Measurements from ENCODE around the gene SLC37A2. TPM values are rescaled to one million over a fixed set of nuclear protein-coding genes. Genes with fewer than 3 reads are reported as not detected.

SLC37A2 gene
- total RNA-seq, 1 experiment from 2014 or later = 0.23 TPM

- no TSS peak for BruUV-seq (replicated peaks)
- intact Hi-C loops (cut with micrococcal nuclease; ENCODE audit: unreplicated experiment) = no loop called here
- DNase-seq (ENCODE audit: low read depth, low spot score) = no peak
- H3K4me1 ChIP-seq (ENCODE audit: control insufficient read depth, insufficient read depth, low read length) = no peaks in the 10 kb centered on the region
- no peak for ATAC-seq
- in situ Hi-C loops (cut with HindIII; ENCODE audit: low pct_unique_long_range_greater_than_20kb, low sequenced_read_pairs) = no loop called here
- peaks cover 27% of the 10 kb centered on the region for H3K27me3 ChIP-seq (ENCODE audit: control insufficient read depth, insufficient read depth, low read length)
- no peak for TF ChIP-seq CTCF (IDR thresholded peaks at IDR 0.05)
- no peak for TF ChIP-seq SIN3A (IDR thresholded peaks at IDR 0.05; ENCODE audit: borderline replicate concordance, insufficient read depth, low read depth, low read length)
- TF ChIP-seq TCF7L2 (IDR thresholded peaks at IDR 0.05; ENCODE audit: low read depth, low read length) = no peak
- TF ChIP-seq, protein P1, sequence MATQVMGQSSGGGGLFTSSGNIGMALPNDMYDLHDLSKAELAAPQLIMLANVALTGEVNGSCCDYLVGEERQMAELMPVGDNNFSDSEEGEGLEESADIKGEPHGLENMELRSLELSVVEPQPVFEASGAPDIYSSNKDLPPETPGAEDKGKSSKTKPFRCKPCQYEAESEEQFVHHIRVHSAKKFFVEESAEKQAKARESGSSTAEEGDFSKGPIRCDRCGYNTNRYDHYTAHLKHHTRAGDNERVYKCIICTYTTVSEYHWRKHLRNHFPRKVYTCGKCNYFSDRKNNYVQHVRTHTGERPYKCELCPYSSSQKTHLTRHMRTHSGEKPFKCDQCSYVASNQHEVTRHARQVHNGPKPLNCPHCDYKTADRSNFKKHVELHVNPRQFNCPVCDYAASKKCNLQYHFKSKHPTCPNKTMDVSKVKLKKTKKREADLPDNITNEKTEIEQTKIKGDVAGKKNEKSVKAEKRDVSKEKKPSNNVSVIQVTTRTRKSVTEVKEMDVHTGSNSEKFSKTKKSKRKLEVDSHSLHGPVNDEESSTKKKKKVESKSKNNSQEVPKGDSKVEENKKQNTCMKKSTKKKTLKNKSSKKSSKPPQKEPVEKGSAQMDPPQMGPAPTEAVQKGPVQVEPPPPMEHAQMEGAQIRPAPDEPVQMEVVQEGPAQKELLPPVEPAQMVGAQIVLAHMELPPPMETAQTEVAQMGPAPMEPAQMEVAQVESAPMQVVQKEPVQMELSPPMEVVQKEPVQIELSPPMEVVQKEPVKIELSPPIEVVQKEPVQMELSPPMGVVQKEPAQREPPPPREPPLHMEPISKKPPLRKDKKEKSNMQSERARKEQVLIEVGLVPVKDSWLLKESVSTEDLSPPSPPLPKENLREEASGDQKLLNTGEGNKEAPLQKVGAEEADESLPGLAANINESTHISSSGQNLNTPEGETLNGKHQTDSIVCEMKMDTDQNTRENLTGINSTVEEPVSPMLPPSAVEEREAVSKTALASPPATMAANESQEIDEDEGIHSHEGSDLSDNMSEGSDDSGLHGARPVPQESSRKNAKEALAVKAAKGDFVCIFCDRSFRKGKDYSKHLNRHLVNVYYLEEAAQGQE (IDR thresholded peaks at IDR 0.05; ENCODE audit: insufficient read depth in 1 of 2, low read depth in 2 of 2, low read length in 1 of 2) = no peak
- TF ChIP-seq POLR2AphosphoS5 (IDR thresholded peaks at IDR 0.05; ENCODE audit: low read depth, low read length) = no peak
- CTCF ChIA-PET = no interaction called here
- POLR2A ChIA-PET = no interaction called here
- H3K27ac ChIP-seq (ENCODE audit: low read length) = no peak overlapping the region
- no peaks in the 10 kb centered on the region for H3K36me3 ChIP-seq (ENCODE audit: control insufficient read depth, insufficient read depth, low read length)
- H3K4me3 ChIP-seq (ENCODE audit: low read depth in 2 of 2, low read length in 2 of 2) = no peak overlapping the region
- H3K9me3 ChIP-seq (ENCODE audit: control insufficient read depth, insufficient read depth, low read depth, low read length) = no peaks in the 10 kb centered on the region
These were observed 66.3 kb downstream of the SLC37A2 start for GRCh38 chr11:125129316-125129993.

- Histone ChIP-seq H3K9me3 (ENCODE audit: control insufficient read depth, insufficient read depth, low read depth, low read length) (no peaks in the 10 kb centered on the region), H3K4me3 (ENCODE audit: low read depth in 2 of 2, low read length in 2 of 2) (no peak overlapping the region), H3K27me3 (ENCODE audit: control insufficient read depth, insufficient read depth, low read length) (peaks cover 39% of the 10 kb centered on the region), H3K36me3 (ENCODE audit: control insufficient read depth, insufficient read depth, low read length) (no peaks in the 10 kb centered on the region), H3K27ac (ENCODE audit: low read length) (no peak overlapping the region), H3K4me1 (ENCODE audit: control insufficient read depth, insufficient read depth, low read length) (no peaks in the 10 kb centered on the region)
- intact Hi-C loops (cut with micrococcal nuclease; ENCODE audit: unreplicated experiment) (no loop called here), in situ Hi-C loops (cut with HindIII; ENCODE audit: low pct_unique_long_range_greater_than_20kb, low sequenced_read_pairs) (no loop called here)
- DNase-seq (ENCODE audit: low read depth, low spot score) (no peak), ATAC-seq (no peak)
- BruUV-seq (replicated peaks) = no TSS peak
- ChIA-PET CTCF (no interaction called here), POLR2A (no interaction called here)
- TF ChIP-seq TCF7L2 (IDR thresholded peaks at IDR 0.05; ENCODE audit: low read depth, low read length) (no peak), SIN3A (IDR thresholded peaks at IDR 0.05; ENCODE audit: borderline replicate concordance, insufficient read depth, low read depth, low read length) (no peak), CTCF (IDR thresholded peaks at IDR 0.05) (no peak)
These were observed 69.0 kb downstream of the SLC37A2 start for GRCh38 chr11:125132071-125132470.

Measured in Panc1 (cell line).